ENCODE data around the gene LSM7.

DNA sequence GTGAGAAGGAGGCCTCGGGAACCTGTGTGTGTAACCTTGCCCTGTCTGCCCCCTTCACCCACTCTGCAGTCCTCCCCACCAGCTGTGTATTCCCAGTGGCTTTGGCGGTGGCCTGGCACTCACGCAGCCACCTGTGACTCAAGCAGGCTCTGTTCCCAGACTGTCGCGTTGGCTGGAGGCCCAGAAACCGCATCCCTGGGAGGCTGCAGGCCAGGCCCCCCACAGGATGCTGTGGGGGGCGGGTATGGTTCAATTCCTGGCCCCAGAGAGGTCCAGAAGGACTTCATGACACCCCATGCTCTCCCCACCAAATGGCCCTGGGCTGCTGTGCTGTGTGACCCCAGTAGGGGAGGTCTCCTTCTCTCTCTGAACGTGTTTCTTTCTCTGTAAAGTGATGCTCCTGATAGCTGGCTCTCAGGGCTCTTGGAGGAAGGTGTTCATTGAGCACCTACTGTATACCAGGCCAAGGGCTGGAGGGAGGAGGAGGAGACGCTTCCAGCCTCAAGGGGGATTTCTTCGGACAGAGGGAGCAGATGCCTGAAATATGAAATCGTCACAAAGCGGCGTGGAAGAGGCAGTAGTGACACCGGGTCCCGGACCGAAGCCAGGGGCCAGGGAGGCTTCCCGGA is 18.5 kb downstream of the LSM7 start:
- TF ChIP-seq POLR2A (IDR thresholded peaks at IDR 0.05; ENCODE audit: low read depth) (no peak), POLR2AphosphoS5 (IDR thresholded peaks at IDR 0.05) (no peak), EP300 (IDR thresholded peaks at IDR 0.05) (no peak)
- TF ChIP-seq, protein P1, sequence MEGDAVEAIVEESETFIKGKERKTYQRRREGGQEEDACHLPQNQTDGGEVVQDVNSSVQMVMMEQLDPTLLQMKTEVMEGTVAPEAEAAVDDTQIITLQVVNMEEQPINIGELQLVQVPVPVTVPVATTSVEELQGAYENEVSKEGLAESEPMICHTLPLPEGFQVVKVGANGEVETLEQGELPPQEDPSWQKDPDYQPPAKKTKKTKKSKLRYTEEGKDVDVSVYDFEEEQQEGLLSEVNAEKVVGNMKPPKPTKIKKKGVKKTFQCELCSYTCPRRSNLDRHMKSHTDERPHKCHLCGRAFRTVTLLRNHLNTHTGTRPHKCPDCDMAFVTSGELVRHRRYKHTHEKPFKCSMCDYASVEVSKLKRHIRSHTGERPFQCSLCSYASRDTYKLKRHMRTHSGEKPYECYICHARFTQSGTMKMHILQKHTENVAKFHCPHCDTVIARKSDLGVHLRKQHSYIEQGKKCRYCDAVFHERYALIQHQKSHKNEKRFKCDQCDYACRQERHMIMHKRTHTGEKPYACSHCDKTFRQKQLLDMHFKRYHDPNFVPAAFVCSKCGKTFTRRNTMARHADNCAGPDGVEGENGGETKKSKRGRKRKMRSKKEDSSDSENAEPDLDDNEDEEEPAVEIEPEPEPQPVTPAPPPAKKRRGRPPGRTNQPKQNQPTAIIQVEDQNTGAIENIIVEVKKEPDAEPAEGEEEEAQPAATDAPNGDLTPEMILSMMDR (IDR thresholded peaks at IDR 0.05): no peak

Data from esophagus muscularis mucosa (tissue), 4 donors.